ENCODE results near the gene SLC51A. TPM values are rescaled to one million over a fixed set of nuclear protein-coding genes. Genes with fewer than 3 reads are reported as not detected.
"Not testable (repeated sequence)": the region's sequence is repeated elsewhere in the genome, so short reads cannot be mapped to it uniquely, and the experiment has no call there.

Gene SLC51A
- polyA plus RNA-seq, 2 donors: 0.21 to 0.69 TPM

- Histone ChIP-seq H3K36me3 (ENCODE audit: control insufficient read depth in 2 of 2, insufficient read depth in 2 of 2, low read length in 1 of 2) (peaks cover 5 to 15% of the 10 kb centered on the region in 2 donors), H3K27ac (ENCODE audit: low read depth in 2 of 2, low read length in 1 of 2) (no peak overlapping the region), H3K4me3 (ENCODE audit: low read depth in 1 of 2, low read length in 2 of 2) (no peak overlapping the region), H3K4me1 (ENCODE audit: control insufficient read depth in 2 of 2, insufficient read depth in 2 of 2, low read length in 1 of 2) (no peaks in the 10 kb centered on the region), H3K27me3 (ENCODE audit: control insufficient read depth in 1 of 2, insufficient read depth in 2 of 2, low read length in 2 of 2) (no peaks in the 10 kb centered on the region), H3K9me3 (ENCODE audit: control insufficient read depth in 2 of 2, insufficient read depth in 1 of 2, low read depth in 1 of 2, low read length in 1 of 2) (no peaks in the 10 kb centered on the region)
- WGBS, 2 donors: 80 to 90% methylated on average over 5 of the region's 5 CpGs
These were observed 20.9 kb downstream of the SLC51A start for GRCh38 chr3:196237203-196237602.

DNA sequence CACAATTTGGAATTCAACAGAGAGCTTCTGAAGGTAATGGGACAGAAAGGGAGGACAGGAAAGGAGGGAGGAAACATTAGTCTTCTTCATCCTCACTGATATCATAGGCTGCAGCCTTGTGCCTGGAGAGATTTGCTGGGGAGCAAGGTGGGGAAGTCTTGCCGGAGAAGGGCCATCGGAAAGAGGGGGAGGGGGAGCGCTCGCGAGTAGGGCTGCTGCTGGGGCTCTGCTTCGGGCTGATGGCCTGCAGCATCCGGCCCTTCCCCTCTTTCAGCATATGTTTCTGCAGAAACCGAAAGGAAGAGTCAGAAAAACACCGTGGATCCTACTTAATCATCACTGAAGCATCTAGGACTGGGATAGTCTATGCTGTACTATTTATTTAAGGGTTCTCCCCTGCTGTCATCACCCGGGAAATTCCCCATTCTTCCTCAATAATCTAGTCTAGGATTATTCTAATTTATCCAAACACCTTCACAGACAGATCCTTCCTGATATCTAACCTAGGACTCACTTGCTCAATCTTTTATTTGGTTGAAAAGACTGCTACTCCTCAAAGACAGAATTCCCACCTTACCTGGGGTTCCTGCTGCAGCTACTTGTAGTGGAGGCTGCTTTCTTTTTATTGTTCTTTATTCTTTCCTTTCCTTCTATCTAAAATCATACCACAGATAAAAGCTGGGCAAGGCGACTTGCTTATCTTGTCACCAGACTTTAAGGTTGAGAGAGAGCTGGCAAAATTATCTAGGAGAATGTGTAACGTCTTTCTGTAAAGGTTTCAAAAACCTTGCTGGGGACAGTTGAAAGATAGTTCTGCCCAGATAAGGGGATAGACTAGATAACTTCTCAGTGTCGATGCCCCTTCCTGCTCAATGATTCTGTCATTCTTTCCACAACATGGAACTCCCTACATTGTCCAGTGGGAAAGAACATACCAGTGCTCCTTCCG lies 22.6 kb downstream of the SLC51A start:
- H3K27me3 ChIP-seq (ENCODE audit: control insufficient read depth in 1 of 2, insufficient read depth in 2 of 2, low read length in 2 of 2): no peaks in the 10 kb centered on the region

DNA sequence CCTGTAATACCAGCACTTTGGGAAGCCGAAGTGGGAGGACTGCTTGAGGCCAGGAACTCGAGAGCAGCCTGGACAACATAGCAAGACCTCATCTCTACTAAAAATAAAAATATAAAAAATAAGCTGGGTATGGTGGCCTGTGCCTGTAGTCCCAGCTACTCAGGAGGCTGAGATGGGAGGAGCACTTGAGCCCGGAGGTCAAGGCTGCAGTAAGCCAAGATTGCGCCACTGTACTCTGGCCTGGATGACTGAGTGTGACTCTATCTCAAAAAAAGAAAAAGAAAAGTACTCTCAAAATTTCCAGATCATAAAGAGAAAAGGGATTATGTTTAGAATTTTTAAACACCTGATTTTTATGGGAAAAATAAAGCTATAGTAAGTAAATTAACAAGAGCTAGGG lies 24.1 kb downstream of the SLC51A start:
- Histone ChIP-seq H3K27me3 (ENCODE audit: control insufficient read depth in 1 of 2, insufficient read depth in 2 of 2, low read length in 2 of 2) (no peaks in the 10 kb centered on the region), H3K4me3 (ENCODE audit: low read depth in 1 of 2, low read length in 2 of 2) (no peak overlapping the region), H3K27ac (ENCODE audit: low read depth in 2 of 2, low read length in 1 of 2) (no peak overlapping the region), H3K4me1 (ENCODE audit: control insufficient read depth in 2 of 2, insufficient read depth in 2 of 2, low read length in 1 of 2) (no peaks in the 10 kb centered on the region), H3K9me3 (ENCODE audit: control insufficient read depth in 2 of 2, insufficient read depth in 1 of 2, low read depth in 1 of 2, low read length in 1 of 2) (no peaks in the 10 kb centered on the region), H3K36me3 (ENCODE audit: control insufficient read depth in 2 of 2, insufficient read depth in 2 of 2, low read length in 1 of 2) (peaks cover 5 to 15% of the 10 kb centered on the region in 2 donors)
- WGBS, 2 donors: 91 to 92% methylated on average over 4 of the region's 4 CpGs

More for the DNA sequence above, 22.6 kb downstream of the SLC51A start:
- H3K9me3 ChIP-seq (ENCODE audit: control insufficient read depth in 2 of 2, insufficient read depth in 1 of 2, low read depth in 1 of 2, low read length in 1 of 2): no peaks in the 10 kb centered on the region
- 78 to 79% methylated on average over 14 of the region's 14 CpGs for WGBS, 2 donors
- H3K27ac ChIP-seq (ENCODE audit: low read depth in 2 of 2, low read length in 1 of 2): no peak overlapping the region
- no peak overlapping the region for H3K4me3 ChIP-seq (ENCODE audit: low read depth in 1 of 2, low read length in 2 of 2)
- H3K36me3 ChIP-seq (ENCODE audit: control insufficient read depth in 2 of 2, insufficient read depth in 2 of 2, low read length in 1 of 2): peaks cover 5 to 15% of the 10 kb centered on the region in 2 donors
- no peaks in the 10 kb centered on the region for H3K4me1 ChIP-seq (ENCODE audit: control insufficient read depth in 2 of 2, insufficient read depth in 2 of 2, low read length in 1 of 2)

- Histone ChIP-seq H3K27ac (ENCODE audit: low read depth in 2 of 2, low read length in 1 of 2) (no peak overlapping the region), H3K27me3 (ENCODE audit: control insufficient read depth in 1 of 2, insufficient read depth in 2 of 2, low read length in 2 of 2) (no peaks in the 10 kb centered on the region), H3K36me3 (ENCODE audit: control insufficient read depth in 2 of 2, insufficient read depth in 2 of 2, low read length in 1 of 2) (peaks cover 5 to 17% of the 10 kb centered on the region in 2 donors), H3K4me1 (ENCODE audit: control insufficient read depth in 2 of 2, insufficient read depth in 2 of 2, low read length in 1 of 2) (no peaks in the 10 kb centered on the region), H3K4me3 (ENCODE audit: low read depth in 1 of 2, low read length in 2 of 2) (no peak overlapping the region), H3K9me3 (ENCODE audit: control insufficient read depth in 2 of 2, insufficient read depth in 1 of 2, low read depth in 1 of 2, low read length in 1 of 2) (no peaks in the 10 kb centered on the region)
- 87 to 89% methylated on average over 8 of the region's 8 CpGs for WGBS, 2 donors
These were observed 25.4 kb downstream of the SLC51A start for GRCh38 chr3:196241704-196242103.

GRCh38 chr3:196244166-196244565 lies 27.8 kb downstream of the SLC51A start:
- WGBS, 2 donors: 96 to 98% methylated on average over 34 of the region's 34 CpGs

GRCh38 chr3:196246612-196247308 lies 30.4 kb downstream of the SLC51A start:
- Histone ChIP-seq H3K4me3 (ENCODE audit: low read depth in 1 of 2, low read length in 2 of 2) (no peak overlapping the region), H3K27ac (ENCODE audit: low read depth in 2 of 2, low read length in 1 of 2) (no peak overlapping the region), H3K9me3 (ENCODE audit: control insufficient read depth in 2 of 2, insufficient read depth in 1 of 2, low read depth in 1 of 2, low read length in 1 of 2) (no peaks in the 10 kb centered on the region), H3K27me3 (ENCODE audit: control insufficient read depth in 1 of 2, insufficient read depth in 2 of 2, low read length in 2 of 2) (no peaks in the 10 kb centered on the region), H3K4me1 (ENCODE audit: control insufficient read depth in 2 of 2, insufficient read depth in 2 of 2, low read length in 1 of 2) (no peaks in the 10 kb centered on the region), H3K36me3 (ENCODE audit: control insufficient read depth in 2 of 2, insufficient read depth in 2 of 2, low read length in 1 of 2) (peaks cover 0 to 18% of the 10 kb centered on the region in 2 donors)
- 82 to 90% methylated on average over 13 of the region's 13 CpGs for WGBS, 2 donors

More at GRCh38 chr3:196244166-196244565, 27.8 kb downstream of the SLC51A start:
- H3K27ac ChIP-seq (ENCODE audit: low read depth in 2 of 2, low read length in 1 of 2); H3K4me1 ChIP-seq (ENCODE audit: control insufficient read depth in 2 of 2, insufficient read depth in 2 of 2, low read length in 1 of 2); H3K27me3 ChIP-seq (ENCODE audit: control insufficient read depth in 1 of 2, insufficient read depth in 2 of 2, low read length in 2 of 2); H3K4me3 ChIP-seq (ENCODE audit: low read depth in 1 of 2, low read length in 2 of 2); H3K9me3 ChIP-seq (ENCODE audit: control insufficient read depth in 2 of 2, insufficient read depth in 1 of 2, low read depth in 1 of 2, low read length in 1 of 2): not testable (repeated sequence)
- peaks cover 0 to 13% of the 10 kb centered on the region in 2 donors for H3K36me3 ChIP-seq (ENCODE audit: control insufficient read depth in 2 of 2, insufficient read depth in 2 of 2, low read length in 1 of 2)

- H3K4me3 ChIP-seq (ENCODE audit: low read depth in 1 of 2, low read length in 2 of 2): no peak overlapping the region
- no peak overlapping the region for H3K27ac ChIP-seq (ENCODE audit: low read depth in 2 of 2, low read length in 1 of 2)
- WGBS, 2 donors: 95 to 98% methylated on average over 16 of the region's 16 CpGs
- H3K27me3 ChIP-seq (ENCODE audit: control insufficient read depth in 1 of 2, insufficient read depth in 2 of 2, low read length in 2 of 2): no peaks in the 10 kb centered on the region
- H3K4me1 ChIP-seq (ENCODE audit: control insufficient read depth in 2 of 2, insufficient read depth in 2 of 2, low read length in 1 of 2): no peaks in the 10 kb centered on the region
- H3K9me3 ChIP-seq (ENCODE audit: control insufficient read depth in 2 of 2, insufficient read depth in 1 of 2, low read depth in 1 of 2, low read length in 1 of 2): no peaks in the 10 kb centered on the region
- H3K36me3 ChIP-seq (ENCODE audit: control insufficient read depth in 2 of 2, insufficient read depth in 2 of 2, low read length in 1 of 2): peaks cover 0 to 12% of the 10 kb centered on the region in 2 donors
These were observed 35.6 kb downstream of the SLC51A start for GRCh38 chr3:196251918-196252317.

- Histone ChIP-seq H3K36me3 (ENCODE audit: control insufficient read depth in 2 of 2, insufficient read depth in 2 of 2, low read length in 1 of 2) (peaks cover 0 to 4% of the 10 kb centered on the region in 2 donors), H3K9me3 (ENCODE audit: control insufficient read depth in 2 of 2, insufficient read depth in 1 of 2, low read depth in 1 of 2, low read length in 1 of 2) (no peaks in the 10 kb centered on the region), H3K27ac (ENCODE audit: low read depth in 2 of 2, low read length in 1 of 2) (no peak overlapping the region), H3K27me3 (ENCODE audit: control insufficient read depth in 1 of 2, insufficient read depth in 2 of 2, low read length in 2 of 2) (no peaks in the 10 kb centered on the region), H3K4me3 (ENCODE audit: low read depth in 1 of 2, low read length in 2 of 2) (no peak overlapping the region), H3K4me1 (ENCODE audit: control insufficient read depth in 2 of 2, insufficient read depth in 2 of 2, low read length in 1 of 2) (no peaks in the 10 kb centered on the region)
- 73 to 81% methylated on average over 5 of the region's 5 CpGs for WGBS, 2 donors
These were observed 38.3 kb downstream of the SLC51A start for GRCh38 chr3:196254376-196255283.

DNA sequence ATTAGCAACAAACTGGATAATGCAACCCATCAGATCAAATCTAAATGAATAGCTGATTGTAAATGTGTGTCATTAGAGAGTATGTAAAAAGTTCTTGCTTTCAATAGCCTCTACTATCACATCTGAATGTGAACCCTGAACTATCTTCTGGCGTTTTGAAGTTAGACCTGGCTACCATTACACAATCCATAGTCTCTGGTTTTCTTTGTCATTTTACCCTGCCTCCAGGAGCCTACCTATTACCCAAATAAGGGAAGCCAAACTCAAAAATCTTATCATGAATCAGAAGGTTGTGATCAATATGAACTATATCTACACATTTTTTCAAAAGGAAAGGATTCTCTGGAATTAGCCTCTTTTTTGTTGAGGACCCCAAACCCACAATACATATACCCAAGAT lies 39.4 kb downstream of the SLC51A start:
- no peaks in the 10 kb centered on the region for H3K9me3 ChIP-seq (ENCODE audit: control insufficient read depth in 2 of 2, insufficient read depth in 1 of 2, low read depth in 1 of 2, low read length in 1 of 2)
- H3K36me3 ChIP-seq (ENCODE audit: control insufficient read depth in 2 of 2, insufficient read depth in 2 of 2, low read length in 1 of 2): peaks cover 0 to 3% of the 10 kb centered on the region in 2 donors
- no peak overlapping the region for H3K4me3 ChIP-seq (ENCODE audit: low read depth in 1 of 2, low read length in 2 of 2)
- WGBS, 2 donors: 75 to 84% methylated on average over 1 of the region's 1 CpG
- H3K27me3 ChIP-seq (ENCODE audit: control insufficient read depth in 1 of 2, insufficient read depth in 2 of 2, low read length in 2 of 2): no peaks in the 10 kb centered on the region
- no peaks in the 10 kb centered on the region for H3K4me1 ChIP-seq (ENCODE audit: control insufficient read depth in 2 of 2, insufficient read depth in 2 of 2, low read length in 1 of 2)
- no peak overlapping the region for H3K27ac ChIP-seq (ENCODE audit: low read depth in 2 of 2, low read length in 1 of 2)
